A673 (cell line): Measurements from ENCODE around the gene RNF213. TPM values are rescaled to one million over a fixed set of nuclear protein-coding genes. Genes with fewer than 3 reads are reported as not detected.

Experiments
- BruUV-seq: library from RNA; stranded (reverse); fragments of 400-500 nt; replicated peaks from 2 replicates; lab custom pipeline; 2021; lab: Mats Ljungman, UMichigan
- CTCF ChIA-PET: fragments of 300-600 bp; sonication (Branson Sonifier 250); formaldehyde crosslinking; loops from one replicate; lab custom pipeline; 2022; ENCODE audit warnings: antibody characterized with exemption; lab: Charles Lee
- POLR2A ChIA-PET: fragments of 300-600 bp; sonication (Branson Sonifier 250); formaldehyde crosslinking; loops from one replicate; lab custom pipeline; 2022; ENCODE audit warnings: antibody characterized with exemption; ENCODE audit not compliant: low non-redundant PET; lab: Charles Lee
- DNase-seq: peaks from one replicate; pipeline ENCODE4 v3.0.0-alpha.2; 2015; ENCODE audit warnings: low spot score
- H3K27ac ChIP-seq: fragments of 200-600 bp; sonication (generic); 2 replicates; pipeline ENCODE4 v1.5.1; 2016; ENCODE audit warnings: mixed run types, low read depth, mild to moderate bottlenecking, mixed read lengths, antibody characterized with exemption, low read length; ENCODE audit not compliant: poor library complexity, severe bottlenecking
- H3K27me3 ChIP-seq: fragments of 200-600 bp; sonication (generic); replicated peaks from 2 replicates; pipeline ENCODE4 v1.6.1; 2017; ENCODE audit warnings: mixed run types, low read depth, mild to moderate bottlenecking, mixed read lengths, antibody characterized with exemption, low read length; ENCODE audit not compliant: insufficient read depth, poor library complexity
- H3K36me3 ChIP-seq: fragments of 200-600 bp; sonication (generic); 2 replicates; pipeline ENCODE4 v1.6.1; 2016; ENCODE audit warnings: mixed run types, mild to moderate bottlenecking, mixed read lengths, antibody characterized with exemption, low read length; ENCODE audit not compliant: insufficient read depth, poor library complexity, severe bottlenecking
- H3K4me1 ChIP-seq: fragments of 200-600 bp; sonication (generic); 2 replicates; pipeline ENCODE4 v1.6.1; 2017; ENCODE audit warnings: mixed run types, mild to moderate bottlenecking, mixed read lengths, antibody characterized with exemption, low read length; ENCODE audit not compliant: insufficient read depth, poor library complexity, severe bottlenecking
- H3K4me3 ChIP-seq: fragments of 200-600 bp; sonication (generic); 2 replicates; pipeline ENCODE4 v1.5.1; 2016; ENCODE audit warnings: low read depth, mixed run types, mild to moderate bottlenecking, mixed read lengths, low read length; ENCODE audit not compliant: poor library complexity, severe bottlenecking
- H3K9me3 ChIP-seq: fragments of 200-600 bp; sonication (generic); 2 replicates; pipeline ENCODE4 v1.6.1; 2016; ENCODE audit warnings: mixed run types, low read depth, mild to moderate bottlenecking, mixed read lengths, antibody characterized with exemption, low read length; ENCODE audit not compliant: poor library complexity, severe bottlenecking
- CTCF ChIP-seq: fragments of 300-800, 200-600 bp; sonication (generic); conservative IDR thresholded peaks from 2 replicates; pipeline ENCODE4 v1.5.1; 2017; ENCODE audit warnings: low read depth, mild to moderate bottlenecking, antibody characterized with exemption, low read length, moderate library complexity, mixed read lengths
- EZH2 ChIP-seq: fragments of 200-600 bp; sonication (generic); IDR thresholded peaks from 2 replicates; pipeline ENCODE4 v1.6.1; 2017; ENCODE audit warnings: borderline replicate concordance, low read depth, mild to moderate bottlenecking, mixed read lengths, antibody characterized with exemption, low read length; ENCODE audit not compliant: poor library complexity, severe bottlenecking
- intact Hi-C: fragments of 100-400 bp; cut with micrococcal nuclease; formaldehyde crosslinking; loops from one replicate; pipeline ENCODE4 v1.10.0; 2022; ENCODE audit not compliant: unreplicated experiment
- total RNA-seq: library from RNA; stranded (reverse); gene quantifications from 2 replicates; pipeline ENCODE4 v1.2.3, GENCODE V29; 2021

Gene RNF213
- total RNA-seq, 1 experiment from 2014 or later = 78.0 TPM

- no peaks in the 10 kb centered on the region for H3K27me3 ChIP-seq
- H3K9me3 ChIP-seq = no peaks in the 10 kb centered on the region
- intact Hi-C loops = no loop called here
- H3K4me3 ChIP-seq = no peak overlapping the region
- H3K27ac ChIP-seq = no peak overlapping the region
- DNase-seq = no peak
- ChIA-PET CTCF (no interaction called here), POLR2A (no interaction called here)
- TF ChIP-seq EZH2 (no peak), CTCF (no peak)
- H3K36me3 ChIP-seq = peaks cover 64% of the 10 kb centered on the region
- H3K4me1 ChIP-seq = no peaks in the 10 kb centered on the region
- BruUV-seq = no TSS peak
Measured at GRCh38 chr17:80294653-80295052, 34.0 kb downstream of the RNF213 start.

DNA sequence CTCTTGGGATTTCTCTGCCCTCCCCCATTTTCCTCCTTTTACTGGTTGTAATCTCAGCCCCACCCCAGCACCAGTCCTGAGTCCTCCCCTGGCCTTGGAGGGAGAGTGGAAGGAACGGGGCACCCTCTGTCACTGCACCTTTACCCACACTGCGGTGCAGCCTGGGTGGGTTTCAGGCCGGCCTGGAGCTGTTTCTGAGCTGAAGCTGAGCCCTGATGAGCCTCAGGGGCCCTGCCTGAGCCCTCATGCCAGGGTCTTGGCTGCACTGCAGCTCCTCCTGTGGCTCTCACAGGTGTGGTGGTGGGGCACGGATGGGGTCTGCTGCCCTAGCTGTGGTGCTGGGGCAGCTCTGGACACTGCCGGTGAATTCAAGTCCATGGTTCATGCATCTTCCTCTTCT is 34.5 kb downstream of the RNF213 start:
- ChIA-PET POLR2A (no interaction called here), CTCF (no interaction called here)
- Histone ChIP-seq H3K9me3 (no peaks in the 10 kb centered on the region), H3K27ac (no peak overlapping the region), H3K4me3 (no peak overlapping the region), H3K4me1 (no peaks in the 10 kb centered on the region), H3K27me3 (no peaks in the 10 kb centered on the region), H3K36me3 (peaks cover 64% of the 10 kb centered on the region)
- TF ChIP-seq CTCF = no peak
- no peak for TF ChIP-seq EZH2
- no peak for DNase-seq
- no TSS peak for BruUV-seq
- intact Hi-C loops = no loop called here

DNA sequence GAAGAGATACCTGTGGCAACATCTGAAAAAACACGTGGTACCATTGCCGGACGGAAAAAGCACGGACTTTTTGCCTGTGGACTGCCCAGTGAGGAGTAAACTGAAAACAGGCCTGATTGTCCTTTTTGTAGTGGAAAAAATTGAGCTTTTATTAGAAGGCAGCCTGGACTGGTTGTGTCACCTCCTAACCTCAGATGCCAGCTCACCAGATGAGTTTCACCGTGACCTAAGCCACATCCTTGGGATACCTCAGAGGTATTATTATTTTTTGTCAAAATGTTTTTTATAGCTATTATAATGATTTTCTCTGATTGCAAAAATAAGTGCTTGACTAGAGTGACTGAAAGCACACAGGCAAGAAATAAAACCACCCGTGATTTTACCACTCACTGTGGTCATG is 34.9 kb downstream of the RNF213 start:
- no TSS peak for BruUV-seq
- intact Hi-C loops = no loop called here
- Histone ChIP-seq H3K9me3 (no peaks in the 10 kb centered on the region), H3K4me1 (no peaks in the 10 kb centered on the region), H3K4me3 (no peak overlapping the region), H3K27ac (no peak overlapping the region), H3K27me3 (no peaks in the 10 kb centered on the region), H3K36me3 (peaks cover 66% of the 10 kb centered on the region)
- no peak for TF ChIP-seq CTCF
- TF ChIP-seq EZH2 = no peak
- CTCF ChIA-PET = no interaction called here
- POLR2A ChIA-PET = no interaction called here
- no peak for DNase-seq
